ENCODE data around the gene UNG.
"Not testable (repeated sequence)": the region's sequence is repeated elsewhere in the genome, so short reads cannot be mapped to it uniquely, and the experiment has no call there.

The UNG gene

DNA sequence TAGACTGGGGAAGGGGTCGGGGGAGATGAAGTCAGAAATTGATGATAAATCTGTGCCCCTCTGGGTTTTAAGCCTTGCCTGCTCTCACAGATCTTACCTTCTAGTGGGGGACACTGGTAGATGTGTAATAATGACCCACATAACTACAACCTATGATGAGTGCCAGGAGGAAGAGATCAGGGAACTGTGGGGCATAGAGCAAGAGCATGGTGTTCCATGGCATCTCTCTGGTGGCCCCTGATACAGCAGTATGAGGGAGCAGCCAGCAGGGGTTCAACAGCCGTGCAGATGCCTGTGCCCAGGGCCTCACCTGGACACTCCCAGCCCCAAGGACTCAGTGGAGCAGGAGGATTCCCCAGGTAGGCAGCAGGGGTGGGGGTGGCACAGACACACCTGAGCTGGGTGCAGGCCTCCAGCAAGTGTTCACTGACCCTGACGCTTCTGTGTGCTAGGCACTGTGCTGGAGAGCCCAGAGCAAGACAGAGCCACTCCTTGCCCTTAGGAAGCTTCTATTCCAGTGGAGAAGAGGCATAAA lies 24.0 kb downstream of the UNG start:
- no peak for DNase-seq (ENCODE audit: low spot score)

- no peak for DNase-seq (ENCODE audit: low spot score)
These were observed 27.7 kb downstream of the UNG start for GRCh38 chr12:109124878-109125648.

DNA sequence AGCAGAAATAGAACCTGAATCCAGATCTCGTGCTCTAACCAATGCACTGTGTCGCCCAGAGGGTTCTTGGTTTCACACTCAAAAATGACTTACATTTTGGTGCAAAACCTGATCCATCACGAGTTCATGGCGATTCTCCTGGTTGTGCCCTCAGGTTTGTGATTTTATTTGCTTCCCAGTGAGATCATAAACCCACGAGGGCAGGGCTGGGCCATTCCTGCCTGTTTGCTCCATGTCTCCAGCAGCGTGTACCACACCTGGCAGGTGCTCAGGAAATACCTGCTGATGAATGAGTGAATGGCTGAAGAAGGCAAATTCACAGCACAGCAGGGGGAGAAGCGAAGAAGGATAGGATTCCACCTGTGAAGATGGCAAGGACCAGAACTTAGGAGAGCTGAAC lies 28.4 kb downstream of the UNG start:
- DNase-seq (ENCODE audit: low spot score), result no peak

GRCh38 chr12:109126784-109127183 lies 29.4 kb downstream of the UNG start:
- no peak for DNase-seq (ENCODE audit: low spot score)

DNA sequence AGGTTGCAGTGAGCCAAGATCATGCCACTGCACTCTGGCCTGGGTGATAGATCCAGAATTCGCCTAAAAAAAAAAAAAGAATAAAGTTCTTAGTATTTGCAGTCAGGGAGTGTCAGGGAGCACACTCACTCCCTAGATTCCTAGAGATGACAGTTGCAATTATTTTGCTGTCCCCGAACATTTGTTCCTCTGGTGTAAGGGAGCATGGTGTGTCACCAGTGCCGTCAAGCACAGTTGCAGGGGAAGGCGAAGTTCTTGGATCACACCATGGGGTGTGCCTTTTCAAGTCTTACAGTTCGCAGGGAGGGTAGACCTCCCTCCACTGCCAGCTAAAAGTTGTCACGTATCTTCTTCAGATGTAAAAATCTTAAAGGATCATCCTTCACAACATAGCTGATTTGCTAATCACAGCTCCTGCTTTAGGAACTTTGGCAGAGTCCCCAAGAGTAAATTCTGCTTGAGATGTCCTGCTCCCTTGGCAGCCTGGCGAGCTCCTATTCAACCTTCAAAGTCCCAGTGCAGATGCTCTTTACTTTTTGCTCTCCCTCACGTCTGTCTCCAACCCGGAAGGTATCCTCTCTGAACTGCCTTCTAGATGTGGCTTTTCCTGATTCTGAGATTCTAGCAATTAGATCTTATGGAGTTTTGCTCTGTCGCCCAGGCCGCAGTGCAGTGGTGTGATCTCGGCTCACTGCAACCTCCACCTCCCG lies 30.3 kb downstream of the UNG start:
- DNase-seq (ENCODE audit: low spot score), result no peak

- DNase-seq (ENCODE audit: low spot score), result no peak
These were observed 33.1 kb downstream of the UNG start for GRCh38 chr12:109130297-109131153.

DNA sequence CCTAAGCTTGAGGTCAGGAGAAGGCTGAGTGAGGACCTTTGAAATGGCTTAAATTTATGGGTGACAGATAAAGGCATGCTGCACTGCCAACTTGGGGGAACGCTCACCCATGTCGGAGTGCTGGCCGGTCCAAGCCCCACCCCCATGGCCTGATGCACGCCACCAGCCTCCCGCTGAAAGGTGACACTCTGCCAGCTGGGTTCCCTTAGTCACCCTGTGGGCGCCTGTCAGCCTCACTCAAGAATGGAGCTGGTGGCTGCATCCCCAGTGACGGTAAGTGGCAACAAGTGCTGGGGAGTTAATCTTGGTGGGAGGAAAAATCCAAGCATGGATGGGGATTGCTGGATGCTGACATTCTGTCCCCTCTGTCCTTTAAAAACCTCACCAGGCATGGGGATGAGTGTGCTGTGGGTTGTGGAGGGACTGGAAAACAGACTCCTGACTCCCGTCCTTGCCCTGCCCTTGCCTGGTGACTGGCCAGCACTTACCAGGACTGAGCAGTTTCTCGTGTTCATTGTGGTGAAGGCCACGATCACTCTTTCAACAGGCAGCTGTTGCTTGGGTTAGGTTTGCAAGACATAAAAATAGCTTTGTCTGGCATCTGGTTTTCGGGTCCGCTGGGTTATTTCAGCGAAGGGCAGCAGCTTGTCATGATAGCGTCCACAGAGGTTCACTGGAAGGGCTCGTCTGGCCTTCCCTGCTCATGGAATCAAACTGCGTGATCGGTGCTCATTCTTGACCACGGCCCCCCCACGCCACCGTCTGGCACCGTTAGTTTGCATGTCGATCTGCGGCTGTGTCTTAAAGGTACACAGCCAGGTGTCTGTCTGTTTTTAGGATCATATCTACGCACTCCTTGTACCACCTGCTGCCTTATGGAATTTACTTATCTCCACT lies 34.0 kb downstream of the UNG start:
- no peak for DNase-seq (ENCODE audit: low spot score)

GRCh38 chr12:109134186-109134917 lies 37.0 kb downstream of the UNG start:
- DNase-seq (ENCODE audit: low spot score), result no peak

DNA sequence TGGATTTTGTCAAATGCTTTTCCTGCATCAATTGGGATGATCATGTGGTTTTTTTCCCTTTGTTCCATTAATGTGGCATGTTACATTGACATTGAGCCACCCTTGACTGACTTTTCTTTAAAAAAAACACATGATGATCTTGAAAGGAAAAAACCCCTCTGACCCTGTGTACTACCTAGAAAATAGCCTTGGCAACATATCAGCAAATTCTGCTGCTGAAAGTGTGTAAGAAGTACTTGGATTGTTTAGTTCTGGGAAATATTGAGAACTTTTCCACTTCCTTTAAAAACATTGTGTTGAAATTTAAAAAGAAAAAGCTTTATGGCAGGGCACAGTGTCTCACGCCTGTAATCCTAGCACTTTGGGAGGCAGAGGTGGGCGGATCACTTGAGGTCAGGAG lies 39.7 kb downstream of the UNG start:
- DNase-seq (ENCODE audit: low spot score), result no peak

DNA sequence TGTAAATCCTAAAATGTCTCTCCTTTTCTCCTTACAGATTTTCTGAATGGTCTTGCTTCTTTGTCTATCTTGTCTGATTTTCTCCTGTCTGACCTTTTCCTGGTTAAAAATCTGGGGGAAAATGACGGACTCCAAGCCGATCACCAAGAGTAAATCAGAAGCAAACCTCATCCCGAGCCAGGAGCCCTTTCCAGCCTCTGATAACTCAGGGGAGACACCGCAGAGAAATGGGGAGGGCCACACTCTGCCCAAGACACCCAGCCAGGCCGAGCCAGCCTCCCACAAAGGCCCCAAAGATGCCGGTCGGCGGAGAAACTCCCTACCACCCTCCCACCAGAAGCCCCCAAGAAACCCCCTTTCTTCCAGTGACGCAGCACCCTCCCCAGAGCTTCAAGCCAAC lies 42.0 kb downstream of the UNG start:
- DNase-seq (ENCODE audit: low spot score), result no peak

DNA sequence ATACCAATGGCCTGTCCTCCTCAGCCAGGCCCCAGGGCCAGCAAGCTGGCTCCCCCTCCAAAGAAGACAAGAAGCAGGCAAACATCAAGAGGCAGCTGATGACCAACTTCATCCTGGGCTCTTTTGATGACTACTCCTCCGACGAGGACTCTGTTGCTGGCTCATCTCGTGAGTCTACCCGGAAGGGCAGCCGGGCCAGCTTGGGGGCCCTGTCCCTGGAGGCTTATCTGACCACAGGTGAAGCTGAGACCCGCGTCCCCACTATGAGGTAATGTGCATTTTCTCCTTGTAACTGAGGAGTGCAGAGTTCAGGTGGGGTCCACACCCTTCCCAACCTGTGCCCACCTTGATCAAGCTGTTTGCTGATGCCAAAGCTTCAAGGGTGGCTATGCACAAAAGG lies 42.4 kb downstream of the UNG start:
- DNase-seq (ENCODE audit: low spot score), result no peak

GRCh38 chr12:109140560-109140959 lies 43.2 kb downstream of the UNG start:
- no peak for DNase-seq (ENCODE audit: low spot score)

DNA sequence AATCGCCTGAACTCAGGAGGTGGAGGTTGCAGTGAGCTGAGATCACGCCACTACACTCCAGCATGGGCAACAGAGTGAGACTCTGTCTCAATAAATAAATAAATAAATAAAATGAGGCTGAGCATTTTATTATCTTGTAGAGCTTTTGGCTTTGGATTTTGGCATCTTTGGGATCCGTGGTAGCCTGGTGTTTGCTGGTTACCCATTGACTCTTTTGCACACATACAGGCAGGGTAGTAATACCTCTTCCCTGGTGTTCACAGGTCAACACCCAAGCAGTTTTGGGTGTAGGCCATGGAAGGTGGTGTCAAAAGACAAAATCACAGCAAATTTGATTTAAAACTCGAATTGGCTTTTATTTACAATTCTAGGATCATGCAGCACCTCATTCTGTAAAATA lies 46.8 kb downstream of the UNG start:
- no peak for DNase-seq (ENCODE audit: low spot score)

DNA sequence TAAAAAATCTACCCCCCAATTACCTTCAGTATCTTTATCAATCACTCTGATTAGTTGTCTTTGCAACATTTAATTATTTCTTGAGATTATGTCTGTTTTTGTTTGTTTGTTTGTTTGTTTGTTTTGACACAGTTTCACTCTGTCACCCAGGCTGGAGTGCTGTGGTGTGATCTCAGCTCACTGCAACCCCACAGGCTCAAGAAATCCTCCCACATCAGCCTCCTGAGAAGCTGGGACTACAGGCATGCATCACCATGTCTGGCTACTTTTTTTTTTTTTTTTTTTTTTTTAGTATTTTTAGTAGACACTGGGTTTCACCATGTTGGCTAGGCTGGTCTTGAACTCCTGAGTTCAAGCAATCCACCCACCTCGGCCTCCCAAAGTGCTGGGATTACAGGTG lies 49.7 kb downstream of the UNG start:
- DNase-seq (ENCODE audit: low spot score), result not testable (repeated sequence)

- DNase-seq (ENCODE audit: low spot score), result no peak
These were observed 50.6 kb downstream of the UNG start for GRCh38 chr12:109147954-109148353.

- DNase-seq (ENCODE audit: low spot score), result no peak
These were observed 52.8 kb downstream of the UNG start for GRCh38 chr12:109150124-109150640.

- no peak for DNase-seq (ENCODE audit: low spot score)
These were observed 54.1 kb downstream of the UNG start for GRCh38 chr12:109151457-109151856.

GRCh38 chr12:109153821-109154441 lies 56.5 kb downstream of the UNG start:
- DNase-seq (ENCODE audit: low spot score), result no peak

DNA sequence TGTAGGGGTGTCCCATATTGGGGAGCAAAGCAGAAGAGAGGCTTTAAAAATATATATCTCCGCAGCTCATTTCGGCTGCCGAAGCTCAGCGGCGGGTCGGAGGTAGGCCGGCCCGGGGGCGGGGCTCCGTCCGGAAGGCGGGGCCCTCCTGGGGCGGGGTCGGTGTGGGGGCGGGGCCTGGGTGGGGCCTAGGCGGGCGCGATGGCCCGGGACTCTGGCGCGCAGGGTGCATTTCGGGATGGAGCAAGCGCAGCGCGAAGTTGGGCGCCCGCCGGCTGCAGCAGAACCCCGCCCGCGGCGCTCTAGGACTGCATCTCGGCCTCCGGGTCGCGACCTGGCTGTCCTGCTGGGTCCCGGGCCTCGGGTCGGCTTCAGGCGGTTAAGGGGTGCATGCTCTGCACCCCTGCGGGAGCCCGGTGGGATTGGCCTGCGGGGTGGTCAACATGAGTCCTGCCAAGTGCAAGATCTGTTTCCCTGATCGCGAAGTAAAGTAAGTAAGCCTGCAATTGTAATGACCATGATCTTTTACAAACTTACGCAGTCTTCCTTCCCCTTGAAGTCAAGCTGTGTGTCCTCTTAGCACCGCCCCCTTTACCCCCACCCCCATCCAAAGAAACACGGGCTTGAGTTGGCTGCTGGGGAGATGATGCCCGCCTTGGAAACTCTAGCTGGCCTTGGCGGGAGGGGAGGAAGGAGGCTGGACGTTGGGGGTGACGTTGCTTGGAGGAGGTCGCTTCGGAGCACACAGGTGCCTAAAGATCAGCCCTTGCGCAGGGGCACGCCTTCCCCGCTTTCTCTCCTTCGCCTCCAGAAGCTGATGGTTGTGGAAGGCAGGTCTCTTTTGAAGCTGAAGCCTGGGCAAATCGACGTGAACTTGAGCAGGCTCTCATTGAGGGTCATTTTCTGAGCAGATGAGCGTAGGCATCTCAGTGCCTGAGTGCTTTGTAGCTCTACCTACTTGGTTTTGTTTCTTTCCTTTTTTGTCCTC lies 57.3 kb downstream of the UNG start:
- peak; percentile 83 for DNase-seq (ENCODE audit: low spot score)
